Measurements from ENCODE around the gene NUBPL.

The NUBPL gene

DNA sequence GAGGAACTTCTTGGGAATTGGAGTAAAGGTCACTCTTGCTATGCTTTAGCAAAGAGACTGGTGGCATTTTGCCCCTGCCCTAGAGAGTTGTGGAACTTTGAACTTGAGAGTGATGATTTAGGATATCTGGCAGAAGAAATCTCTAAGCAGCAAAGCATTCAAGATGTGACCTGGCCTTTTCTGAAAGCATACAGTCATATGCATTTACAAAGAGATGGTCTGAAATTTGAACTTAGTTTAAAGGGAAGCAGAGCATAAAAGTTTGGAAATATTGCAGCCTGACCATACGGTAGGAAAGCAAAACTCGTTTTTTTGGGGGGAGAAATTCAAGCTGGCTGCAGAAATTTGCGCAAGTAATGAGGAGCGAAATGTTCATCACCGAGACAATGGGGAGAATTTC is 60.9 kb downstream of the NUBPL start:
- TF ChIP-seq, protein P1, sequence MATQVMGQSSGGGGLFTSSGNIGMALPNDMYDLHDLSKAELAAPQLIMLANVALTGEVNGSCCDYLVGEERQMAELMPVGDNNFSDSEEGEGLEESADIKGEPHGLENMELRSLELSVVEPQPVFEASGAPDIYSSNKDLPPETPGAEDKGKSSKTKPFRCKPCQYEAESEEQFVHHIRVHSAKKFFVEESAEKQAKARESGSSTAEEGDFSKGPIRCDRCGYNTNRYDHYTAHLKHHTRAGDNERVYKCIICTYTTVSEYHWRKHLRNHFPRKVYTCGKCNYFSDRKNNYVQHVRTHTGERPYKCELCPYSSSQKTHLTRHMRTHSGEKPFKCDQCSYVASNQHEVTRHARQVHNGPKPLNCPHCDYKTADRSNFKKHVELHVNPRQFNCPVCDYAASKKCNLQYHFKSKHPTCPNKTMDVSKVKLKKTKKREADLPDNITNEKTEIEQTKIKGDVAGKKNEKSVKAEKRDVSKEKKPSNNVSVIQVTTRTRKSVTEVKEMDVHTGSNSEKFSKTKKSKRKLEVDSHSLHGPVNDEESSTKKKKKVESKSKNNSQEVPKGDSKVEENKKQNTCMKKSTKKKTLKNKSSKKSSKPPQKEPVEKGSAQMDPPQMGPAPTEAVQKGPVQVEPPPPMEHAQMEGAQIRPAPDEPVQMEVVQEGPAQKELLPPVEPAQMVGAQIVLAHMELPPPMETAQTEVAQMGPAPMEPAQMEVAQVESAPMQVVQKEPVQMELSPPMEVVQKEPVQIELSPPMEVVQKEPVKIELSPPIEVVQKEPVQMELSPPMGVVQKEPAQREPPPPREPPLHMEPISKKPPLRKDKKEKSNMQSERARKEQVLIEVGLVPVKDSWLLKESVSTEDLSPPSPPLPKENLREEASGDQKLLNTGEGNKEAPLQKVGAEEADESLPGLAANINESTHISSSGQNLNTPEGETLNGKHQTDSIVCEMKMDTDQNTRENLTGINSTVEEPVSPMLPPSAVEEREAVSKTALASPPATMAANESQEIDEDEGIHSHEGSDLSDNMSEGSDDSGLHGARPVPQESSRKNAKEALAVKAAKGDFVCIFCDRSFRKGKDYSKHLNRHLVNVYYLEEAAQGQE (IDR thresholded peaks at IDR 0.05; ENCODE audit: low read depth), result no peak
- TF ChIP-seq TAF1 (IDR thresholded peaks at IDR 0.05; ENCODE audit: low read depth), result no peak
- TF ChIP-seq CREB1 (IDR thresholded peaks at IDR 0.05; ENCODE audit: low read depth), result no peak
- no peak for TF ChIP-seq TEAD4 (IDR thresholded peaks at IDR 0.05)
- TF ChIP-seq, protein P2, sequence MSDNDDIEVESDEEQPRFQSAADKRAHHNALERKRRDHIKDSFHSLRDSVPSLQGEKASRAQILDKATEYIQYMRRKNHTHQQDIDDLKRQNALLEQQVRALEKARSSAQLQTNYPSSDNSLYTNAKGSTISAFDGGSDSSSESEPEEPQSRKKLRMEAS (IDR thresholded peaks at IDR 0.05), result no peak
- TF ChIP-seq NFIC (IDR thresholded peaks at IDR 0.05), result no peak
- no peak for TF ChIP-seq TCF12 (IDR thresholded peaks at IDR 0.05; ENCODE audit: low read depth)
- TF ChIP-seq FOXM1 (IDR thresholded peaks at IDR 0.05; ENCODE audit: borderline replicate concordance, low read depth), result no peak

DNA sequence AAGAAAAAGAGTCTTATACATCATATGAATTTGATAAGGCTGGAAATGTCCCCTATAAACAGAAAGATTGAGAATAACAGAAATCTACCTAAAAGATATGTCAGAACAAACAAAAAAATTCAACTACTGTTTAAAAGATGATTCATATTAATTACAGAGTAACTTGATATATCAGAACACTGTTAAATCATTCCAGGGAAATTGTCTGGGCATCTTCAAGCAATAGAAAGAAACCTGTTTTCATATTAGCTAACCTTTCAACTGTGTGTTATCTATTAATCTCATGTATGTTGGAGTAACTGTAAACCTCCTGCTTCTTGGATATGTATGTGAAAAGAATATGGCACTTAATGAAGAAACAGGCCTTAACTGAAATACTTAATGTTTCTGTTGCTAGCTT is 96.7 kb downstream of the NUBPL start:
- TF ChIP-seq TAF1 (IDR thresholded peaks at IDR 0.05; ENCODE audit: low read depth) (no peak), YY1 (IDR thresholded peaks at IDR 0.05; ENCODE audit: low read depth) (no peak), RAD21 (IDR thresholded peaks at IDR 0.05; ENCODE audit: low read depth) (no peak), TEAD4 (IDR thresholded peaks at IDR 0.05) (no peak), ZBTB7A (IDR thresholded peaks at IDR 0.05; ENCODE audit: low read depth) (no peak), FOXM1 (IDR thresholded peaks at IDR 0.05; ENCODE audit: borderline replicate concordance, low read depth) (no peak), TCF12 (IDR thresholded peaks at IDR 0.05; ENCODE audit: low read depth) (no peak), EP300 (IDR thresholded peaks at IDR 0.05; ENCODE audit: borderline replicate concordance) (no peak), NFIC (IDR thresholded peaks at IDR 0.05) (no peak), EGR1 (IDR thresholded peaks at IDR 0.05) (no peak), CREB1 (IDR thresholded peaks at IDR 0.05; ENCODE audit: low read depth) (no peak), CEBPB (IDR thresholded peaks at IDR 0.05) (no peak)
- TF ChIP-seq, protein P1 (IDR thresholded peaks at IDR 0.05; ENCODE audit: low read depth), result no peak
- TF ChIP-seq, protein P2 (IDR thresholded peaks at IDR 0.05), result no peak
- TF ChIP-seq, protein P3, sequence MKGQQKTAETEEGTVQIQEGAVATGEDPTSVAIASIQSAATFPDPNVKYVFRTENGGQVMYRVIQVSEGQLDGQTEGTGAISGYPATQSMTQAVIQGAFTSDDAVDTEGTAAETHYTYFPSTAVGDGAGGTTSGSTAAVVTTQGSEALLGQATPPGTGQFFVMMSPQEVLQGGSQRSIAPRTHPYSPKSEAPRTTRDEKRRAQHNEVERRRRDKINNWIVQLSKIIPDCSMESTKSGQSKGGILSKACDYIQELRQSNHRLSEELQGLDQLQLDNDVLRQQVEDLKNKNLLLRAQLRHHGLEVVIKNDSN (IDR thresholded peaks at IDR 0.05), result no peak

DNA sequence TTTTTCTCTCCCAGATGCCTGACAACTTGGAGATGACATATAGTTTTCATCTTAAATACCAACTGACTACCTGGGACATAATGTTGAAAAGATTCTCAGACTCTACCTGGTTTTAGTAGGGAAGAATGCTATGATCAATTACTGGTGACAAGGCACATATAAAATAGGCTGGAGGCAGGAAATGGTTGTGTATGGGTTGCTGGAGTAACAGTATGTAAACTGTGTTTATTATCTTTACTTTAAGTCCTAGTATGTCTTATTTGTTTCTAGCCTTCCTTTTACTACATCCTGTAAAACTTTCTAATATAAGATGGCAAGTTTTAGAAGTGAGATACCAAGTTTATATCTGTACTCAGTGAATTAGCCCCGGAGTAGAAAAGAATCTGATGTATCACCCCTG is 98.1 kb downstream of the NUBPL start:
- TF ChIP-seq RAD21 (IDR thresholded peaks at IDR 0.05; ENCODE audit: low read depth) (no peak), EGR1 (IDR thresholded peaks at IDR 0.05) (no peak), EP300 (IDR thresholded peaks at IDR 0.05; ENCODE audit: borderline replicate concordance) (no peak), NFIC (IDR thresholded peaks at IDR 0.05) (no peak), ZBTB7A (IDR thresholded peaks at IDR 0.05; ENCODE audit: low read depth) (no peak), CREB1 (IDR thresholded peaks at IDR 0.05; ENCODE audit: low read depth) (no peak), YY1 (IDR thresholded peaks at IDR 0.05; ENCODE audit: low read depth) (no peak), TEAD4 (IDR thresholded peaks at IDR 0.05) (no peak), CEBPB (IDR thresholded peaks at IDR 0.05) (no peak), TAF1 (IDR thresholded peaks at IDR 0.05; ENCODE audit: low read depth) (no peak), TCF12 (IDR thresholded peaks at IDR 0.05; ENCODE audit: low read depth) (no peak)
- TF ChIP-seq, protein P1 (IDR thresholded peaks at IDR 0.05; ENCODE audit: low read depth), result no peak
- TF ChIP-seq, protein P3 (IDR thresholded peaks at IDR 0.05), result no peak
- TF ChIP-seq, protein P2 (IDR thresholded peaks at IDR 0.05), result no peak

DNA sequence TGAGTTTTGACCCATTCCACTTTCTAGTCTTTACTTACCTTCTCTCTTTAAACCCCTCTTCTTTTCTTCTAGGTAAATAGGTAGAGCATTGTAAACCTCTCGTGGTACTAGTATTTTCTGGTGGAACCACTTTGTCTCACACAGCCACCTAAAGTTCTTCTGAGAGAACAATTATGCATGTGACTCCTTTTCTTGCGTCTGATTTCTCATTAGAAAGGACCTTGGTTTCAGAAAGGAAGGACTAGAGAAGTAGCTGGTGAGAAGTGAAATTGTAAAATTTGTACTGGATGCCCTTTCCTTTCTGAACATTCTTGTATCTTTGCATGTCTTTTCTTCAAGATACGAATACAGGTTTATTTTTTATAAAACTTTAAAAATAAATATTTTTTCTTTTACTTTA is 99.0 kb downstream of the NUBPL start:
- TF ChIP-seq YY1 (IDR thresholded peaks at IDR 0.05; ENCODE audit: low read depth) (no peak), CEBPB (IDR thresholded peaks at IDR 0.05) (no peak), FOXM1 (IDR thresholded peaks at IDR 0.05; ENCODE audit: borderline replicate concordance, low read depth) (no peak), EGR1 (IDR thresholded peaks at IDR 0.05) (no peak), TAF1 (IDR thresholded peaks at IDR 0.05; ENCODE audit: low read depth) (no peak), TEAD4 (IDR thresholded peaks at IDR 0.05) (no peak), CREB1 (IDR thresholded peaks at IDR 0.05; ENCODE audit: low read depth) (no peak), RAD21 (IDR thresholded peaks at IDR 0.05; ENCODE audit: low read depth) (no peak), NFIC (IDR thresholded peaks at IDR 0.05) (no peak)
- TF ChIP-seq, protein P2 (IDR thresholded peaks at IDR 0.05), result no peak
